HCT116 (cell line): ENCODE data around the gene ETS1. TPM values are rescaled to one million over a fixed set of nuclear protein-coding genes. Genes with fewer than 3 reads are reported as not detected.

Experiments
- ATAC-seq: fragments of 200-7000 bp; cut with Tn5 transposase; 2 replicates; pipeline ENCODE4 v1.9.1; 2020; ENCODE audit warnings: mild to moderate bottlenecking, moderate library complexity
- BruUV-seq: library from RNA; stranded (reverse); fragments of 400-500 nt; replicated peaks from 2 replicates; lab custom pipeline; 2021; lab: Mats Ljungman, UMichigan
- CTCF ChIA-PET: fragments of 300-600 bp; sonication (Branson Sonifier 250); formaldehyde crosslinking; loops from one replicate; lab custom pipeline; 2021; ENCODE audit warnings: antibody characterized with exemption; lab: Charles Lee
- POLR2A ChIA-PET: fragments of 300-600, 350-600 bp; sonication (Branson Sonifier 250); formaldehyde crosslinking; loops from one replicate; lab custom pipeline; 2021; ENCODE audit warnings: antibody characterized with exemption; lab: Charles Lee
- RAD21 ChIA-PET, 2 experiments: fragments of 300-600 bp; sonication (Branson Sonifier 250); formaldehyde crosslinking; loops; one replicate each; lab custom pipeline; 2023; ENCODE audit warnings: low total read pairs in 2 of 2; ENCODE audit not compliant: uncharacterized antibody in 2 of 2, unreplicated experiment in 2 of 2, low non-redundant PET in 1 of 2; lab: Charles Lee
- DNase-seq: peaks from one replicate; pipeline ENCODE4 v3.0.0-alpha.2; 2010; ENCODE audit warnings: low read depth, low spot score
- H2AFZ ChIP-seq: fragments of 200-600 bp; shearing (Covaris generic), sonication (generic); 2 replicates; pipeline ENCODE4 v1.6.1; 2017; ENCODE audit warnings: low read depth, mixed run types, mixed read lengths, antibody characterized with exemption, low read length; ENCODE audit not compliant: poor library complexity, severe bottlenecking
- H3K27ac ChIP-seq: 2 replicates; pipeline ENCODE4 v1.5.1; 2012; ENCODE audit warnings: low read depth, low read length
- H3K27me3 ChIP-seq: fragments of 200-600 bp; sonication (generic); 2 replicates; pipeline ENCODE4 v1.6.1; 2016; ENCODE audit warnings: mixed run types, low read length, mixed read lengths; ENCODE audit not compliant: insufficient read depth
- H3K36me3 ChIP-seq, 2 experiments: fragments of 200-500 bp in 1 of 2; fragments of 200-600 bp in 1 of 2; sonication (Bioruptor generic) in 1 of 2; sonication (generic) in 1 of 2; 2 replicates each; pipeline versions ENCODE4 v1.5.1 to v1.6.1; 2014 to 2016; ENCODE audit warnings: low read length in 2 of 2, inconsistent platforms in 1 of 2, mixed read lengths in 1 of 2, mixed run types in 1 of 2; ENCODE audit not compliant: insufficient read depth in 2 of 2, control insufficient read depth in 1 of 2
- H3K4me1 ChIP-seq, 2 experiments: fragments of 200-600 bp in 1 of 2; sonication (generic) in 1 of 2; 2 replicates each; pipeline versions ENCODE4 v1.5.1 to v1.6.1; 2012 to 2017; ENCODE audit warnings: low read length in 2 of 2, inconsistent platforms in 1 of 2, mild to moderate bottlenecking in 1 of 2, mixed read lengths in 1 of 2, mixed run types in 1 of 2, moderate library complexity in 1 of 2; ENCODE audit not compliant: insufficient read depth in 2 of 2, control insufficient read depth in 1 of 2
- H3K4me2 ChIP-seq: fragments of 200-600 bp; sonication (generic); 2 replicates; pipeline ENCODE4 v1.6.1; 2017; ENCODE audit warnings: mixed run types, low read length, mixed read lengths
- H3K4me3 ChIP-seq, 2 experiments: fragments of 200-600 bp in 1 of 2; sonication (generic) in 1 of 2; replicated peaks in 1 of 2; 2 replicates each; pipeline ENCODE4 v1.5.1; 2011 to 2016; ENCODE audit warnings: low read length in 2 of 2, control low read depth in 1 of 2, low read depth in 1 of 2, mild to moderate bottlenecking in 1 of 2, mixed read lengths in 1 of 2, mixed run types in 1 of 2
- H3K79me2 ChIP-seq: fragments of 200-600 bp; sonication (generic); 2 replicates; pipeline ENCODE4 v1.6.1; 2017; ENCODE audit warnings: mild to moderate bottlenecking, mixed run types, low read length, moderate library complexity, mixed read lengths; ENCODE audit not compliant: insufficient read depth
- H3K9ac ChIP-seq: fragments of 200-600 bp; sonication (generic); 2 replicates; pipeline ENCODE4 v1.6.1; 2016; ENCODE audit warnings: low read length, mixed read lengths
- H3K9me2 ChIP-seq: fragments of 200-600 bp; sonication (generic), shearing (Covaris generic); 2 replicates; pipeline ENCODE4 v1.6.1; 2017; ENCODE audit warnings: mixed run types, mild to moderate bottlenecking, moderate library complexity; ENCODE audit not compliant: insufficient read depth
- H3K9me3 ChIP-seq, 2 experiments: fragments of 200-500 bp in 1 of 2; fragments of 200-600 bp in 1 of 2; sonication (Bioruptor generic) in 1 of 2; sonication (generic) in 1 of 2; 2 replicates each; pipeline ENCODE4 v1.6.1; 2014 to 2017; ENCODE audit warnings: low read length in 2 of 2, mixed read lengths in 2 of 2, inconsistent platforms in 1 of 2, low read depth in 1 of 2, mild to moderate bottlenecking in 1 of 2, mixed run types in 1 of 2, moderate library complexity in 1 of 2; ENCODE audit not compliant: control insufficient read depth in 1 of 2, insufficient read depth in 1 of 2
- H4K20me1 ChIP-seq: fragments of 200-600 bp; sonication (generic), shearing (Covaris generic); 2 replicates; pipeline ENCODE4 v1.6.1; 2017; ENCODE audit warnings: mixed run types, mild to moderate bottlenecking, moderate library complexity; ENCODE audit not compliant: insufficient read depth
- CBX3 ChIP-seq: IDR thresholded peaks from 2 replicates; pipeline ENCODE4 v1.6.1; 2012; ENCODE audit warnings: low read depth
- EZH2phosphoT487 ChIP-seq: fragments of 200-600 bp; IDR thresholded peaks from 2 replicates; pipeline ENCODE4 v1.6.1; 2018; ENCODE audit warnings: antibody characterized with exemption, borderline replicate concordance
- FOSL1 ChIP-seq: IDR thresholded peaks from 2 replicates; pipeline ENCODE4 v1.6.1; 2012; ENCODE audit warnings: low read depth
- JUND ChIP-seq: IDR thresholded peaks from 2 replicates; pipeline ENCODE4 v1.6.1; 2012
- POLR2A ChIP-seq: IDR thresholded peaks from 2 replicates; pipeline ENCODE4 v1.7.0; 2011; ENCODE audit warnings: borderline replicate concordance; ENCODE audit not compliant: insufficient read depth, insufficient read length; ENCODE audit errors: extremely low read depth
- POLR2AphosphoS5 ChIP-seq: IDR thresholded peaks from 2 replicates; pipeline ENCODE4 v1.6.1; 2011; ENCODE audit warnings: mild to moderate bottlenecking, low read depth, low read length, moderate library complexity
- RAD21 ChIP-seq: IDR thresholded peaks from 2 replicates; pipeline ENCODE4 v1.6.1; 2012; ENCODE audit warnings: low read depth, mild to moderate bottlenecking
- SIN3A ChIP-seq: IDR thresholded peaks from 2 replicates; pipeline ENCODE4 v1.6.1; 2012; ENCODE audit warnings: low read depth
- SP1 ChIP-seq: IDR thresholded peaks from 2 replicates; pipeline ENCODE4 v1.6.1; 2012; ENCODE audit warnings: low read depth
- TCF7L2 ChIP-seq: IDR thresholded peaks from 2 replicates; pipeline ENCODE4 v1.7.0; 2011; ENCODE audit warnings: borderline replicate concordance, inconsistent platforms; ENCODE audit not compliant: insufficient read depth, insufficient read length; ENCODE audit errors: extremely low read depth
- YY1 ChIP-seq: IDR thresholded peaks from 2 replicates; pipeline ENCODE4 v1.6.1; 2011; ENCODE audit warnings: low read length, low read depth, moderate library complexity, mild to moderate bottlenecking; ENCODE audit not compliant: insufficient replicate concordance; ENCODE audit errors: extremely low read depth
- ZFX ChIP-seq: fragments of 450-650 bp; IDR thresholded peaks from 2 replicates; pipeline ENCODE4 v1.6.1; 2017
- ZNF274 ChIP-seq: fragments of 200-500 bp; sonication (Bioruptor generic); IDR thresholded peaks from 2 replicates; pipeline ENCODE4 v1.6.1; 2014; ENCODE audit warnings: mild to moderate bottlenecking, low read depth, low read length, inconsistent platforms
- intact Hi-C: fragments of 100-400 bp; cut with micrococcal nuclease; formaldehyde crosslinking; loops from 2 replicates; pipeline ENCODE4 v1.10.0; 2022
- total RNA-seq: library from RNA; stranded (reverse); gene quantifications from one replicate; pipeline ENCODE4 v1.2.1, GENCODE V29; 2021; ENCODE audit not compliant: unreplicated experiment
- TF ChIP-seq, protein P1 (sequence below): IDR thresholded peaks from 2 replicates; pipeline ENCODE4 v1.6.1; 2012
- TF ChIP-seq, protein P2 (sequence below): IDR thresholded peaks from 2 replicates; pipeline ENCODE4 v1.6.1; 2012
- TF ChIP-seq, protein P3 (sequence below): IDR thresholded peaks from 2 replicates; pipeline ENCODE4 v1.6.1; 2011; ENCODE audit warnings: mild to moderate bottlenecking, low read length, moderate library complexity; ENCODE audit not compliant: insufficient replicate concordance; ENCODE audit errors: extremely low read depth
- TF ChIP-seq, protein P4 (sequence below), 3 experiments: fragments of 200-600 bp in 1 of 3; sonication (generic) in 1 of 3; IDR thresholded peaks in 2 of 3; conservative IDR thresholded peaks in 1 of 3; 2 replicates each; pipeline ENCODE4 v1.5.1; 2012 to 2017; ENCODE audit warnings: low read depth in 2 of 3, low read length in 2 of 3, antibody characterized with exemption in 1 of 3, borderline replicate concordance in 1 of 3, control low read depth in 1 of 3, mild to moderate bottlenecking in 1 of 3, mixed read lengths in 1 of 3, mixed run types in 1 of 3, moderate library complexity in 1 of 3; ENCODE audit not compliant: insufficient read depth in 1 of 3
- TF ChIP-seq, protein P5 (sequence below): IDR thresholded peaks from 2 replicates; pipeline ENCODE4 v1.6.1; 2012; ENCODE audit warnings: low read depth

The ETS1 gene
- total RNA-seq, 1 experiment from 2014 or later = 9.2 TPM

DNA sequence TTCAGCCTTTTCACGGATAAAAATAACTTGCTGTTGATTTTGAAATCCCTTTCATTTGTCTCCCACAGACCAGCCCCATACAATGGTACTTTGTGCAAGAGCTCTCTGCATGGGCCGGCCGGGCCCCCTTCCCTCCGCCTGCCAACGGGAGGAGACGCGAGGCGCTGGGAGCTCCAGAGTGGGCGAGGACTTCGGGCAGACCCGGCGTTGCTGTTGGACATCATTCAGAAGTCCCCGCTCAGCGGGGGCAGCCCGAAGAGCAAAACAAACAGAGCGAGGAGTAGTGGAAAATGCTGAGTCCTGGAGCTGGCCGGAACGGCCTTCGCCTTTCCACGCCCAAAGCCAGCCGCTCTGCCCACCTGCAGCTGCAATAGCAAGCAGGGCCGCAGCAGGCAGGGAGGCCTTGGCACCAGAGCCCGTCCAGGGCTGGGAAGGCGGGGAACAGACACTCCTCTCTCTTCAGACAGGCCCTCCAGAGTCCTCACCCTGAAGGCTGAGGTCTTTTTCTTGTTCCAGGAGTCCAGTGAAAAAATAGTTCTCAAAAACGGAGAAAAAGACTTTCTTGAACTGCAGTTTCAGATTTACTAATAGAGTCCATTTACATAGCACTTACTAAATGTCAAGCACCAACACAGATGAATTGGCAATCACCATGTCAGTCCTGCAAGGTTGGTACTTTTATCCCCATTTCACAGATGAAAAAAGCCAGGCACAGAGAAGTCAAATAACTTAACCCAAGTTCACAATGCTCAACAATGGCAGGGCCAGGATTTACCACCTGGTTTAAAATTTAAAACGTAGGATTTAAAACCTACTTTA is 135.5 kb downstream of the ETS1 start:
- Histone ChIP-seq H3K27me3 (no peaks in the 10 kb centered on the region), H3K4me2 (no peak overlapping the region), H3K79me2 (no peaks in the 10 kb centered on the region), H3K36me3 (no peaks in the 10 kb centered on the region), H3K4me1 (peaks cover 14 to 39% of the 10 kb centered on the region in 2 experiments), H3K9ac (no peak overlapping the region), H3K9me2 (no peaks in the 10 kb centered on the region), H3K27ac (no peak overlapping the region), H4K20me1 (no peaks in the 10 kb centered on the region), H3K9me3 (no peaks in the 10 kb centered on the region), H3K4me3 (no peak overlapping the region), H2AFZ (no peak overlapping the region)
- TF ChIP-seq POLR2A (no peak), POLR2AphosphoS5 (no peak), RAD21 (no peak), YY1 (no peak), SP1 (no peak), FOSL1 (no peak), SIN3A (no peak), ZFX (no peak), CBX3 (no peak), EZH2phosphoT487 (no peak), ZNF274 (no peak), JUND (no peak), TCF7L2 (no peak)
- TF ChIP-seq, protein P1, sequence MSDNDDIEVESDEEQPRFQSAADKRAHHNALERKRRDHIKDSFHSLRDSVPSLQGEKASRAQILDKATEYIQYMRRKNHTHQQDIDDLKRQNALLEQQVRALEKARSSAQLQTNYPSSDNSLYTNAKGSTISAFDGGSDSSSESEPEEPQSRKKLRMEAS = no peak
- TF ChIP-seq, protein P2, sequence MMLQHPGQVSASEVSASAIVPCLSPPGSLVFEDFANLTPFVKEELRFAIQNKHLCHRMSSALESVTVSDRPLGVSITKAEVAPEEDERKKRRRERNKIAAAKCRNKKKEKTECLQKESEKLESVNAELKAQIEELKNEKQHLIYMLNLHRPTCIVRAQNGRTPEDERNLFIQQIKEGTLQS = no peak
- TF ChIP-seq, protein P3, sequence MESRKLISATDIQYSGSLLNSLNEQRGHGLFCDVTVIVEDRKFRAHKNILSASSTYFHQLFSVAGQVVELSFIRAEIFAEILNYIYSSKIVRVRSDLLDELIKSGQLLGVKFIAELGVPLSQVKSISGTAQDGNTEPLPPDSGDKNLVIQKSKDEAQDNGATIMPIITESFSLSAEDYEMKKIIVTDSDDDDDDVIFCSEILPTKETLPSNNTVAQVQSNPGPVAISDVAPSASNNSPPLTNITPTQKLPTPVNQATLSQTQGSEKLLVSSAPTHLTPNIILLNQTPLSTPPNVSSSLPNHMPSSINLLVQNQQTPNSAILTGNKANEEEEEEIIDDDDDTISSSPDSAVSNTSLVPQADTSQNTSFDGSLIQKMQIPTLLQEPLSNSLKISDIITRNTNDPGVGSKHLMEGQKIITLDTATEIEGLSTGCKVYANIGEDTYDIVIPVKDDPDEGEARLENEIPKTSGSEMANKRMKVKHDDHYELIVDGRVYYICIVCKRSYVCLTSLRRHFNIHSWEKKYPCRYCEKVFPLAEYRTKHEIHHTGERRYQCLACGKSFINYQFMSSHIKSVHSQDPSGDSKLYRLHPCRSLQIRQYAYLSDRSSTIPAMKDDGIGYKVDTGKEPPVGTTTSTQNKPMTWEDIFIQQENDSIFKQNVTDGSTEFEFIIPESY = no peak
- TF ChIP-seq, protein P4, sequence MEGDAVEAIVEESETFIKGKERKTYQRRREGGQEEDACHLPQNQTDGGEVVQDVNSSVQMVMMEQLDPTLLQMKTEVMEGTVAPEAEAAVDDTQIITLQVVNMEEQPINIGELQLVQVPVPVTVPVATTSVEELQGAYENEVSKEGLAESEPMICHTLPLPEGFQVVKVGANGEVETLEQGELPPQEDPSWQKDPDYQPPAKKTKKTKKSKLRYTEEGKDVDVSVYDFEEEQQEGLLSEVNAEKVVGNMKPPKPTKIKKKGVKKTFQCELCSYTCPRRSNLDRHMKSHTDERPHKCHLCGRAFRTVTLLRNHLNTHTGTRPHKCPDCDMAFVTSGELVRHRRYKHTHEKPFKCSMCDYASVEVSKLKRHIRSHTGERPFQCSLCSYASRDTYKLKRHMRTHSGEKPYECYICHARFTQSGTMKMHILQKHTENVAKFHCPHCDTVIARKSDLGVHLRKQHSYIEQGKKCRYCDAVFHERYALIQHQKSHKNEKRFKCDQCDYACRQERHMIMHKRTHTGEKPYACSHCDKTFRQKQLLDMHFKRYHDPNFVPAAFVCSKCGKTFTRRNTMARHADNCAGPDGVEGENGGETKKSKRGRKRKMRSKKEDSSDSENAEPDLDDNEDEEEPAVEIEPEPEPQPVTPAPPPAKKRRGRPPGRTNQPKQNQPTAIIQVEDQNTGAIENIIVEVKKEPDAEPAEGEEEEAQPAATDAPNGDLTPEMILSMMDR (IDR thresholded peaks at IDR 0.05 in 2 of 3, conservative IDR thresholded peaks at IDR 0.05 in 1 of 3; ENCODE audit: borderline replicate concordance in 1 of 3, insufficient read depth in 1 of 3, low read depth in 2 of 3, low read length in 2 of 3) = no peak
- TF ChIP-seq, protein P5, sequence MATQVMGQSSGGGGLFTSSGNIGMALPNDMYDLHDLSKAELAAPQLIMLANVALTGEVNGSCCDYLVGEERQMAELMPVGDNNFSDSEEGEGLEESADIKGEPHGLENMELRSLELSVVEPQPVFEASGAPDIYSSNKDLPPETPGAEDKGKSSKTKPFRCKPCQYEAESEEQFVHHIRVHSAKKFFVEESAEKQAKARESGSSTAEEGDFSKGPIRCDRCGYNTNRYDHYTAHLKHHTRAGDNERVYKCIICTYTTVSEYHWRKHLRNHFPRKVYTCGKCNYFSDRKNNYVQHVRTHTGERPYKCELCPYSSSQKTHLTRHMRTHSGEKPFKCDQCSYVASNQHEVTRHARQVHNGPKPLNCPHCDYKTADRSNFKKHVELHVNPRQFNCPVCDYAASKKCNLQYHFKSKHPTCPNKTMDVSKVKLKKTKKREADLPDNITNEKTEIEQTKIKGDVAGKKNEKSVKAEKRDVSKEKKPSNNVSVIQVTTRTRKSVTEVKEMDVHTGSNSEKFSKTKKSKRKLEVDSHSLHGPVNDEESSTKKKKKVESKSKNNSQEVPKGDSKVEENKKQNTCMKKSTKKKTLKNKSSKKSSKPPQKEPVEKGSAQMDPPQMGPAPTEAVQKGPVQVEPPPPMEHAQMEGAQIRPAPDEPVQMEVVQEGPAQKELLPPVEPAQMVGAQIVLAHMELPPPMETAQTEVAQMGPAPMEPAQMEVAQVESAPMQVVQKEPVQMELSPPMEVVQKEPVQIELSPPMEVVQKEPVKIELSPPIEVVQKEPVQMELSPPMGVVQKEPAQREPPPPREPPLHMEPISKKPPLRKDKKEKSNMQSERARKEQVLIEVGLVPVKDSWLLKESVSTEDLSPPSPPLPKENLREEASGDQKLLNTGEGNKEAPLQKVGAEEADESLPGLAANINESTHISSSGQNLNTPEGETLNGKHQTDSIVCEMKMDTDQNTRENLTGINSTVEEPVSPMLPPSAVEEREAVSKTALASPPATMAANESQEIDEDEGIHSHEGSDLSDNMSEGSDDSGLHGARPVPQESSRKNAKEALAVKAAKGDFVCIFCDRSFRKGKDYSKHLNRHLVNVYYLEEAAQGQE = no peak
- DNase-seq = no peak
- ATAC-seq = no peak
- ChIA-PET POLR2A (no interaction called here), RAD21 (no interaction called here), CTCF (no interaction called here)
- intact Hi-C loops = no loop called here
- BruUV-seq = no TSS peak
